HG02840 (cell line): ENCODE measurements around the gene ZMYND15.
"Not testable (repeated sequence)": the region's sequence is repeated elsewhere in the genome, so short reads cannot be mapped to it uniquely, and the experiment has no call there.

ENCODE experiments used
- ATAC-seq: cut with Tn5 transposase; IDR thresholded peaks from one replicate; pipeline ENCODE4 v1.9.1; 2021; ENCODE audit warnings: mild to moderate bottlenecking, moderate library complexity, moderate number of reproducible peaks; ENCODE audit not compliant: unreplicated experiment, low FRiP score

ZMYND15 gene

GRCh38 chr17:4714340-4715062 is 25.1 kb upstream of the ZMYND15 start:
- not testable (repeated sequence) for ATAC-seq

GRCh38 chr17:4715063-4715744 is 24.4 kb upstream of the ZMYND15 start:
- no peak for ATAC-seq

GRCh38 chr17:4716081-4716480 is 23.6 kb upstream of the ZMYND15 start:
- no peak for ATAC-seq

GRCh38 chr17:4717791-4718190 is 21.8 kb upstream of the ZMYND15 start:
- ATAC-seq = no peak

GRCh38 chr17:4718276-4718675 is 21.4 kb upstream of the ZMYND15 start:
- no peak for ATAC-seq

GRCh38 chr17:4719146-4719545 is 20.5 kb upstream of the ZMYND15 start:
- ATAC-seq = no peak

GRCh38 chr17:4719684-4720221 is 19.9 kb upstream of the ZMYND15 start:
- no peak for ATAC-seq

GRCh38 chr17:4720787-4721186 is 18.8 kb upstream of the ZMYND15 start:
- ATAC-seq = no peak

GRCh38 chr17:4721203-4722135 is 18.2 kb upstream of the ZMYND15 start:
- no peak for ATAC-seq

- ATAC-seq = no peak
Observed at GRCh38 chr17:4722678-4723240, 16.9 kb upstream of the ZMYND15 start.

- no peak for ATAC-seq
Observed at GRCh38 chr17:4724650-4725049, 15.0 kb upstream of the ZMYND15 start.

GRCh38 chr17:4725646-4726310 is 13.9 kb upstream of the ZMYND15 start:
- no peak for ATAC-seq

- no peak for ATAC-seq
Observed at GRCh38 chr17:4728124-4728523, 11.5 kb upstream of the ZMYND15 start.

GRCh38 chr17:4733073-4733531 is 6.5 kb upstream of the ZMYND15 start:
- ATAC-seq = no peak

- ATAC-seq = no peak
Observed at GRCh38 chr17:4734857-4735475, 4.7 kb upstream of the ZMYND15 start.

GRCh38 chr17:4735876-4736651 is 3.6 kb upstream of the ZMYND15 start:
- no peak for ATAC-seq

- no peak for ATAC-seq
Observed at GRCh38 chr17:4738136-4739121, 1.2 kb upstream of the ZMYND15 start.

- ATAC-seq = no peak
Observed at GRCh38 chr17:4740025-4740351, 355 bp downstream of the ZMYND15 start.
